RWPE2 (cell line): ENCODE measurements around the gene SHISA7.

Source experiments
- ATAC-seq: fragments of 200-7000 bp; cut with Tn5 transposase; 3 replicates; pipeline ENCODE4 v1.9.1; 2021; ENCODE audit warnings: low read depth
- DNase-seq: peaks from one replicate; pipeline ENCODE4 v3.0.0-alpha.2; 2020; ENCODE audit warnings: low spot score
- H3K27ac ChIP-seq: fragments of 450-650 bp; 2 replicates; pipeline ENCODE4 v1.5.1; 2017; ENCODE audit warnings: mild to moderate bottlenecking; ENCODE audit not compliant: poor library complexity, severe bottlenecking
- H3K27me3 ChIP-seq: fragments of 250-450 bp; sonication (Bioruptor Pico); 2 replicates; pipeline ENCODE4 v1.5.1; 2021; ENCODE audit warnings: mild to moderate bottlenecking, moderate library complexity; ENCODE audit not compliant: insufficient read depth, poor library complexity, severe bottlenecking
- H3K36me3 ChIP-seq: fragments of 250-450 bp; sonication (Bioruptor Pico); 2 replicates; pipeline ENCODE4 v1.5.1; 2020; ENCODE audit warnings: low read depth, mild to moderate bottlenecking, moderate library complexity
- H3K4me1 ChIP-seq: fragments of 250-450 bp; sonication (Bioruptor Pico); 2 replicates; pipeline ENCODE4 v1.5.1; 2021; ENCODE audit warnings: mild to moderate bottlenecking, moderate library complexity; ENCODE audit not compliant: insufficient read depth, poor library complexity, severe bottlenecking
- H3K4me3 ChIP-seq: fragments of 250-450 bp; sonication (Bioruptor Pico); 2 replicates; pipeline ENCODE4 v1.5.1; 2021; ENCODE audit warnings: mild to moderate bottlenecking, moderate library complexity; ENCODE audit not compliant: severe bottlenecking
- H3K9me3 ChIP-seq: fragments of 250-450 bp; sonication (Bioruptor Pico); 2 replicates; pipeline ENCODE4 v1.5.1; 2021; ENCODE audit warnings: mild to moderate bottlenecking, moderate library complexity; ENCODE audit not compliant: severe bottlenecking
- TF ChIP-seq, protein P1 (sequence below): fragments of 450-650 bp; IDR thresholded peaks from one replicate; pipeline ENCODE4 v1.5.1; 2017; ENCODE audit warnings: mild to moderate bottlenecking, moderate library complexity; ENCODE audit not compliant: poor library complexity, severe bottlenecking

SHISA7 gene

DNA sequence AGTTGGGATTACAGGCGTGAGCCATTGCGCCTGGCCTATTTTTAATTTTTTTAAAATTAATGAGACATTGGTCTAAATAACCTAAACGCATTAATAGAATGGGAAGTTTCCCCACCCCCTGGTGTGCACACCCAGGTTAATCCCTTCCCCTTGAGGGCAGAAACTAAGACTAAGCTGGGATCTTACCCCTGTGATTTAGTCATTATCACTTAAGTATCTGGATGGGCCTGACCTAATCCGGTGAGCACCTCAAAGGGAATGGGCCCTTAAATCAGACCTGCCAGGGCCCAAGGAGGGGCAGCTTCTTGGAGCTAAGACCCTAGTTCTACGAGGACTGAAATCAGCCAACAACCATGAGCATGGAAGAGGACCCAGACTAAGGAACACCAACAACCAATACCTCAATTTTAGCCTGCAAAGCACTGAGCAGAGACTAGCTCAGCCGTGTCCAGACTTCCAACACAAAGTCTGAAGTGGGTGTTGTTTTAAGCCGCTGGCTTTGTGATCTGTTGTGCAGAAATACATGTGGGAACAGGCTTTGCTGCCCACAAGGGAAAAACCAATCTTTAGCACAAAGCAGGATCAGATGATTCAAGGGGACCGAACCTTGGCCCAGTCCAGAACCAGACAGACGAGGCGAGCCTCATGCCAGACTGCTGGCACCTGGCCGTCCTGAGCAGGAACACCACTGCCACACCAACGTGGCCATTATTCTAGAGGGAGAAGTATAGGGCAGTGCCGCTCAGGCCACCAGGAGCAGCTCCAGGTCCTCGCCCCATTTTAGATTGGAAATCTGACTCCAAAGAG lies 42.6 kb downstream of the SHISA7 start:
- H3K36me3 ChIP-seq, result peaks cover 51% of the 10 kb centered on the region
- peak overlapping the region; percentile 5 for H3K27ac ChIP-seq
- H3K9me3 ChIP-seq, result no peaks in the 10 kb centered on the region
- no peaks in the 10 kb centered on the region for H3K4me1 ChIP-seq
- no peaks in the 10 kb centered on the region for H3K27me3 ChIP-seq
- ATAC-seq (peak; percentile 18; the same call in 2 of the 3 replicates), DNase-seq (no peak)
- H3K4me3 ChIP-seq, result no peak overlapping the region
- TF ChIP-seq, protein P1, sequence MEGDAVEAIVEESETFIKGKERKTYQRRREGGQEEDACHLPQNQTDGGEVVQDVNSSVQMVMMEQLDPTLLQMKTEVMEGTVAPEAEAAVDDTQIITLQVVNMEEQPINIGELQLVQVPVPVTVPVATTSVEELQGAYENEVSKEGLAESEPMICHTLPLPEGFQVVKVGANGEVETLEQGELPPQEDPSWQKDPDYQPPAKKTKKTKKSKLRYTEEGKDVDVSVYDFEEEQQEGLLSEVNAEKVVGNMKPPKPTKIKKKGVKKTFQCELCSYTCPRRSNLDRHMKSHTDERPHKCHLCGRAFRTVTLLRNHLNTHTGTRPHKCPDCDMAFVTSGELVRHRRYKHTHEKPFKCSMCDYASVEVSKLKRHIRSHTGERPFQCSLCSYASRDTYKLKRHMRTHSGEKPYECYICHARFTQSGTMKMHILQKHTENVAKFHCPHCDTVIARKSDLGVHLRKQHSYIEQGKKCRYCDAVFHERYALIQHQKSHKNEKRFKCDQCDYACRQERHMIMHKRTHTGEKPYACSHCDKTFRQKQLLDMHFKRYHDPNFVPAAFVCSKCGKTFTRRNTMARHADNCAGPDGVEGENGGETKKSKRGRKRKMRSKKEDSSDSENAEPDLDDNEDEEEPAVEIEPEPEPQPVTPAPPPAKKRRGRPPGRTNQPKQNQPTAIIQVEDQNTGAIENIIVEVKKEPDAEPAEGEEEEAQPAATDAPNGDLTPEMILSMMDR, result no peak

DNA sequence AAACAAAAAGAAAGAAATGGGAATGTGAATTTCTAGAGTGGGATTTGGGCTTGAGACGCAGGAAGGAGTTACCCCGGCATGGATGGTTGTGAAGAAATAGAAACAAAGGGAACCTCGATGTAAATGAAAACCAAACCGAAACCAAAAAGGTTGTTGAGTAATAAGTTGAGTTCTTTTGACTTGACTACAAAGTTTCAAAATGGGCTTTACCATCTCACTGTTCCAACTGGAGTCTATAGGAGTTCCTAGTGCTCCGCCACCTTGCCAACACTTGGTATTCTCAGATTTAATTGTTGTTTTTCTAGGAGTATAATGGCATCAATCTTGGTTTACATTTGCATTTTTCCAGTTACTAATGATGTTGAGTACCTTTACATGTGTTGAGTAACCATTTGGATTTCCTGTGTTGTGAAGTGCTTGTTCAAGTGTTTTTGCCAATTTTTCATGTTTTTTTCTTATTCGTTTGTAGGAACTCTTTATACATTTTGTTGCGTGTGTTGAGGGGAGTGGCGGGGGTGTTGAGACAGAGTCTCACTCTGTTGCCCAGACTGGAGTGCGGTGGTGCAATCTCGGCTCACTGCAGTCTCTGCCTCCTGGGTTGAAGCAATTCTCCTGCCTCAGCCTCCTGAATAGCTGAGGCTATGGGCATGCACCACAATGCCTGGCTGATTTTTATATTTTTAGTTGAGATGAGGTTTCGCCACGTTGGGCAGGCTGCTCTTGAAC lies 44.7 kb downstream of the SHISA7 start:
- Histone ChIP-seq H3K27ac (no peak overlapping the region), H3K36me3 (peaks cover 30% of the 10 kb centered on the region), H3K4me3 (no peak overlapping the region), H3K27me3 (no peaks in the 10 kb centered on the region), H3K4me1 (no peaks in the 10 kb centered on the region), H3K9me3 (no peaks in the 10 kb centered on the region)
- TF ChIP-seq, protein P1, result no peak
- peak; percentile 3; the same call in 1 of the 3 replicates for ATAC-seq
- no peak for DNase-seq

DNA sequence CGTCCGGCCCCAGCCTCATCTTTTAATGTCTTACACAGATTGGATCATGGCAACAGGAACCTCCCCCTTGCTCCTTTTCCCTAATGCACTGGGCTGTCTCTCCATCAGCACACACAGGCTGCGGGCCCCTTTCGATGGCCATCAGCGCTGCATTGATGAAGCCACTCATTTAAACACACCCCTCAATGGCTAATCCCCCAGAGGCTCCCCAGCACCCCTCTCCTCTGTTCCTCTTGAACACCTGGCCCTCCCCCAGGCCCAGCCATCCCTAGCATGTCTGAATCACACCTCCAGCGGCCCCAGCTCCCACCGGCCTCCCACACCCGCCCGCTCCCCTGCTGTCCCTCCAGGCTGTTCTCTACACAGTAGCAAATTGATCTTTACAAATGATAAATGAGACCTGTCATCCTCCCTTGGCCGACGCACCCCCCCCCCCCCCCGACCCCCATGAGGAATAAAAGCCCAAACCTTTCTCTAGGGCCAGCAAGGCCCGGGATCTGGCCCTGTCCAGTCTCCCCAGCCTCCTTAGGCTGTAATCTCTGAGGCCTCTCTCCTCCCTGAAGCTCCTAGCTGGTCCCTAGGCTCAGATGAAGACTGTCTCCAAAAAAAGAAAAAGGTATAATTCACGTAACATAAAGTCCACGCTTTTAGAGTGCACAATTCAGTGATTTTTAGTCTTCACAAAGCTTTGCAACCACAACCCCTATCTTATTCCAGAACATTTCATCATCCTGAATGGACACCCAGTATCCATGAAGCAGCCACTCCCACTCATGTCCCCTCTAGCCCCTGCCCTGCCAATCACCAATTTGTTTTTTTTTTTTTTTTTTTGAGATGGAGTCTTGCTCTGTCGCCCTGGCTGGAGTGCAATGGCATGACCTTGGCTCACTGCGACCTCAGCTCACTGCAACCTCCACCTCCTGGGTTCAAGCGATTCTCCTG lies 50.0 kb downstream of the SHISA7 start:
- H3K4me1 ChIP-seq, result no peaks in the 10 kb centered on the region
- H3K27ac ChIP-seq, result no peak overlapping the region
- ATAC-seq (no peak), DNase-seq (no peak)
- no peak overlapping the region for H3K4me3 ChIP-seq
- H3K36me3 ChIP-seq, result peaks cover 38% of the 10 kb centered on the region
- H3K27me3 ChIP-seq, result no peaks in the 10 kb centered on the region
- H3K9me3 ChIP-seq, result no peaks in the 10 kb centered on the region
- TF ChIP-seq, protein P1, result no peak

DNA sequence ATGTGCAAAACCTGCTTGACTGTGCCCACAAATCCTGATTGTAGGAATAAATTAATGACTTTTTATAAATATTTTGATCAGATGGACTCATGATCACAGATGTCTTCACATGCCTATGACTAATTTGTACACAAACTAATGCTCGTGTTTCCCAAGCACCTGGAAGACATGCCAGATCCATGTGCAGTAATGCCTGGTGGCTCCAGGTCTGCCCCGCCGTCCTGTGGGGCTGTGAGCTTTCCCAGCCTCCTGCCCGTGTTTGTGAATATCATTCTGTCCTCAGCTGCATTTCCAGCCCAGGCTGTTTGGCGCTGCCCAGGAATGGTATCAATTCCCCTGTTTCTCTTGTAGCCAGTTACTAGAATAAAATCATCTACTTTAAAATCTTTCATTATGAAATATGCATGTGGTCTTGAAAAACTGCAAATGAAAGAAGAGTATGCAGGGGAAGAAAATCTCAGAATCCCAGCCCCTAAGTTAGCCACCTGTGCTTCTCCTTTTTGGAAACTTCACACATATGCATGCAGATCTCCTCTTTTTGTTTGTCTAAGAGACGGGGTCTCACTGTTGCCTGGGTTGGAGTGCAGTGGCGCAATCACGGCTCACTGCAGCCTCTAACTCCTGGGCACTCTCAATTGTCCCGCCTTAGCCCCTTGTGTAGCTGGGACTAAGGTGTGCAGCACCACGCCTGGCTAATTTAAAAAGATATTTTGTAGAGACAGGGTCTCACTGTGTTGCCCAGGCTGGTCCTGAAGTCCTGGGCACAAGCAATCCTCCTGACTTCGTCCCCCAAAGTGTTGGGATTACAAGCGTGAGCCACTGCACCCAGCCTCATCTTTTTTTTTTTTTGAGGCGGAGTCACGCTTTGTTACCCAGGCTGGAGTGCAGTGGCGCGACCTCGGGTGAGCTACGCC lies 51.1 kb downstream of the SHISA7 start:
- peaks cover 49% of the 10 kb centered on the region for H3K36me3 ChIP-seq
- no peaks in the 10 kb centered on the region for H3K9me3 ChIP-seq
- TF ChIP-seq, protein P1, result no peak
- ATAC-seq (peak; percentile 51), DNase-seq (no peak)
- no peaks in the 10 kb centered on the region for H3K27me3 ChIP-seq
- peaks cover 4% of the 10 kb centered on the region for H3K4me1 ChIP-seq
- no peak overlapping the region for H3K4me3 ChIP-seq
- H3K27ac ChIP-seq, result no peak overlapping the region
